Measurements from ENCODE around the gene KCNIP2.

Gene KCNIP2

DNA sequence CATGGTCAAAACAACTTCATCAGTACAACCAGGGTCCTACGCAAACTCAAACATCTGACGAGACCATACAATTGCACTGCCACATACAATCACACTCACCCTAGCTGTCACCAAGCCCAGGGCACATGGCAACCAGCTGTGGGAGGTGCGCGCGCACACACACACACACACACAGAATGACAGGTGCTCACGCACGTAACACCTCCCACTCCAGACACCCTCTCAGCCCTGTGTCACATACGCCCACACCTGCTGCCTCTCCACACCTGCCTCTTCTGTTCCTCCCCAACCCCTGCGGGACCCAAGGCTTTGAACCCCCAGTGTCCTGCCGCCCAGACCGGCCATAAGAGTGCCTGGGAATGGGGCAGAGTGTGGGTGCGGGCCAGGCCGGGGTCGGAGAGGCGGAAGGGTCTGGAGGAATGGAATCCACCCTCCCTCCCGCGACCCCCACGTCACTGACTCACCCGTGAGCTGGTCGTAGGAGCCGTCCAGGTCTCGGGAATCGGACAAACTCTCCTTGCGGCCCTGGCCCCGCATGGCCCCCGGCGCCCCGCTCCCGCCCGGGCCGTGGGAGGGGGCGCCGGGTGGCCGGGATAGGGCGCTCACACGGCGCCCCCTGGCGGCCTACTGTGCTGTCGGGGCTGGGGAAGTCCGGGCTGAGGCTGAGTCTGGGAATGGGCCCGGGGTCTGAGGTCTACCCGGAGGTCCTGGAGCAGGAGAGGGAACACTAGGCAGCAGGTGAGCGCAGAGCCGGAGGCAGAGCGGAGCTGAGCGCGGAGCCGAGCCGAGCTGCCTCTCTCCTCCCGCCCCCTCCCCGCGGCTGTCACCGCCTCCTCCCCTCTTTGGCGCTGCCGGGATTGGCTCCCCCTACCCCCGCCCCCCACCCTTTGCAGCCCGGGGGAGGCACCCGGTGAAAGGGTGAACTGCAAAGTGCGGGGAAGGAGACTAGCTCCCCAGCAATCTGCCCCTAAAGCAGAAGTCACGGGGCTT, at the start of gene KCNIP2:
KCNIP2 (minus strand) TSS at position 769 of the 990 bp plus-strand sequence; CDS start at position 537, 232 bp downstream.
- peak; percentile 29 to 36 for ATAC-seq

DNA sequence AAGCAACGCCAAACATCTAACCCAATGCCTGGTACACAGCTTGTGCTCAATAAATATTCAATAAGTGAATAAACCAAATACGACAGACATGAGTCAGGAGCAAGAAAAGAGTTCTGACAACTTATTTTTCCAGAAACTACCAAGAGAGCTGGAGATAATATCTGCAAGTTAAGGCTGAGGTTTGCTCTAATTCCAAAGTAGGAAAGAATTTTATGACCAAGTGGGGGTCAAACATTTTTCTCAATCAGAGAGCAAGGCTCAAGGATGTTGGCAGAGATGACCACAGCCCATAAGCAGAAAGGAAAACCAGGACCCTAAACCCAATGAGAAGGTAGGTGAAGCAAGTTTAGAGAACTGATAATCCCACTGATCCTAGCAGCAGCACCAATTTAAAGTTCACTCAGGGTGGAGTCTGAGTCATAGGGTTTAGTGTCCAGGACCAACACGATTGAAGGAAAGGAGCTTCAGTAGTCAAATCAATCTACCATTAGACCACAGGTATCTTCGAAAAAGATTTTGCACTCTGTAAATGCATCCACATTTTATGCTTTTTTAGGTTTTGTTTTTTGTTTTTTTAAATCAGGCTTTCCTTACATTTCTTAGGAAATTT, 49.3 kb upstream of the KCNIP2 start:
- ATAC-seq = no peak

DNA sequence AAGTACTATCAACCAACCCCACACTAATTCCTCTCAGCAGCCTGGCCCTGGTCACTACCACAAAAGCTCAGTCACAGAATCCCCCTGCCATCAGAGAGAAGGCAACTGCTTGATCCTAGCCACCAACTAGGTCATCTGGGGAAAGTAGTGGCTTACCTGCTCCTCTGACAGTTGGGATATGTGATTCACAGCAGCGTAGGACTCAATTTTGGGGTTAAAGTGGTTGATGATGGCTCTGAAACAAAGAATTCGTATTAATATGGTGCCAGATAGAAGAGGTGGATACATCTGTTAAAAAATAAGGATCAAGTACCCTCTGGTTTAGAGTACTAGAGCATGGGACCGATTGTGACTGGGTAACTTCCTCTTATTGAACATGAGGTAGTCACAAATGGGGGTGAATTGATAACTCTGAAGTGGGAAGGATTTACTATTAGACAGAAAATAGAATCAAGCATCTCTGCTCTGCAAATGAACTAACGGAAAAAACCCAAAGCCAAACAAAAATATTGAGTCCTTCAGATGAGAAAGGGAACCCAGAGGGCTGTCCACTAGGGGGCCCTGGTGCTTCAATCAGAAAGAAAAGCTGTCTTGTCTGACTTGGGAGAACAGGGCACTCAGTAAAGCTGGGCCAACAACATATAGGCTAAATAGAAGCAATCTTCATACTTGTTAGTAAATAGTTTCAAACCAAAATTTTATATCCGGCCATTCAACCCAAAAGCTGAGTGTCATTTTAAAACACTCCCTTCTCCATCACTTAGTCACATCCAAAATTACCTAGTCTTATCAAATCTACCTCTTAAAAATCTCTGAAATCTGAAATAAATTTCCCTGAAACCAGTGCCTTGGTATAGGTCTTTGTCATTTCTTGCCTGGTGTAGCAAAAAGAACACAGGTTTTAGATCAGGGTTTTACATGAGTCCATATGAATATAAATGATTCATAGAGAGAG, 45.9 kb upstream of the KCNIP2 start:
- ATAC-seq = peak; percentile 43 to 60

DNA sequence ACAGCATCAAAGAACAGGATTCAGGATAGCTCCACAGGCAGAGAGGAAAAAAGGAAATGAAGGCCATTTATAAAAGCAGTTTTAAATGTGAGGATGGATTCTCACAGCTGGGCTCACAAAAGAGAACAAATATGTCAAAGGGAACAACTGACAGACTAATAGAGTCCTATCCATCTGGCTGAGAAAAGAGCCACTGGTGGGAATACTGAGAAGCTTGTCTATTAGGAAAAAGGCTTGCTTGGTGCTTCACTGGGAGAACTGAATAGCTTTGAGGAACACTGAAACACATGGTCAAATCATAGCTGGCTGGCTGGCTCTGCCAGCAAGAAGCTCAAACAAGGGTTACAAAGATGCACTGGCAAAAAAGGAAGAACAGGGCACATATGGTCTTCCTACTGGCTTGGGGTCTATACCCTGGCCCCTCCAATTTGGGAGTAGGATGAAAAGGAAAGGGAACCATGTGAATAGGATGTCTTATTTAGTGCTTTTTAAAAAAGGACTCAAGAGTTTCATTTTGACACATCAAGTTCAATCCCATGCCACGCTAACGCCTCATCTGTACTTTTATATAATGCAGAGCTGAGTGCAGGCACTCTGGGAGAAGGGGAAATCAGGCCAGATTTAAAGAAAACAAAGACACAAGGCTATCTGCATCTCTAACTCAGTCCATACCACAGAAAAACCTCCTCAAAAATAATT, 44.8 kb upstream of the KCNIP2 start:
- ATAC-seq = no peak

GRCh38 chr10:101887775-101888174, 44.2 kb upstream of the KCNIP2 start:
- no peak for ATAC-seq

DNA sequence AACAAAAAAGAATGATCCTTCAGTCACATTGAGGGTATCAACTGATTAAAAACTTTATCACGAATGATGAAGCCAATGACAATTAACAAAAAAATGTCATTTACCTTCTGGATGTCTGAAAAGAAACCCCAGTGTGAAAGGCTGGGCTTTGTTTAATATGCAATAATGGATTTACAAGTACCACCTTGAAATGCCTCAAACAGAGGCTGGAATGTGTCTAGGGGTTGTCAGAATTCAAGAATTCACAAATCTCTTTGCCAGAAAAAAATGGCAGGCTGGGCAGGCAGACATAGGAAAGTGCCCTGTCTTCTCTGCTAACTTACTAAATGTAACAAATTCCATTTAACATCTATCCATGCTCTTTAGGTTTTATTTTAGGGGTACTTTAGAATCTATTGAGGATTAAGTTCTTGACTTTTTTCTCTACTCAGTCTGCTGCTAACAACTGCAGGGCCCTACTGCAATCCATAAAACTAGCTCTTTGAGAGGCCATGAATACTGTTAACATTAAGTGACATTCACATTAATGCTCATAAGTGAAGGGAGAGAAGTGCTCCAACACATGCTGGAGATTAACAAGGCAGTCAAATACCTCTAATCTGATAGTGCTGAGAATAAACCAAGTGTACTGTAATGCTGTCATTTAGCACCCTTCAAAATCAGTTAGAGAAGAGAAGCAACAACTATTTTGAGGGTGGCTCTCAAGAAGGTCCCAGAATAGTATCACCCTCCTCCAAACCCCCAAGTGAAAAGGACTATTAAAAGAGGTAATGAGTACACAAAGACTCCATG, 43.1 kb upstream of the KCNIP2 start:
- no peak for ATAC-seq

- no peak for ATAC-seq
Measured at GRCh38 chr10:101881036-101881774, 37.6 kb upstream of the KCNIP2 start.

- no peak for ATAC-seq
Measured at GRCh38 chr10:101880232-101880573, 36.6 kb upstream of the KCNIP2 start.

DNA sequence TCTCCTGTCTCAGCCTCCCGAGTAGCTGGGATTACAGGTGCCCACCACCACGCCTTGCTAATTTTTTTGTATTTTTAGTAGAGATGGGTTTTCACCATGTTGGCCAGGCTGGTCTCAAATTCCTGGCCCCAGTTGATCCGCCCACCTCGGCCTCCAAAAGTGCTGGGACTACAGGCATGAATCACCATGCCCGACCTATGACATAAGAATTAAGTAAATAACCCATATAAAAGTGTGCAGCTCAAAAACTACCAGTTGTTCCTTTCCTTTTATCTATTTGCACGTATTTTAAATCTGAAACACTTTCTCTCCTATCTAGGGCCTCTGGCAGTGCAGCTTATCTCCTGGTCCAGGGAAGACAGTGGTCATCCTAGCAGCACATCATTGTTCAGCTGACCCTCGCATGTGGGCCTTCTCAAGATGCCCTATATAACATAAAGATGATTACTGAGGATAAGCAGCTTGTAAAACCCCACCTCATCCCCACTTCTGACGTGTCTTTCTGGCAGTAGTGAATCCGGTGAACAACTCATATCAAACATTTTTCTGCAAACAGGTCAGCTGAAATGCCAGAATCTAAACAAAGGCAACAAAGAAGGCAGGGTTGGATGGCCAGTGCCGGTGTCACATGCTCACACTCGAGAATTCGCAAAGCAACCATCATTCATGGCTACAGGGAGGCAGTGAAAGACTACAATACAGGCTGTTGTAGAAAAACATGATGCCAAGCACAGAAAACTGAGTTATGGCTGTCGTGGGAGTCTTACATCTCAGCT, 36.0 kb upstream of the KCNIP2 start:
- ATAC-seq = no peak

- ATAC-seq = no peak
Measured at GRCh38 chr10:101878869-101879268, 35.3 kb upstream of the KCNIP2 start.

DNA sequence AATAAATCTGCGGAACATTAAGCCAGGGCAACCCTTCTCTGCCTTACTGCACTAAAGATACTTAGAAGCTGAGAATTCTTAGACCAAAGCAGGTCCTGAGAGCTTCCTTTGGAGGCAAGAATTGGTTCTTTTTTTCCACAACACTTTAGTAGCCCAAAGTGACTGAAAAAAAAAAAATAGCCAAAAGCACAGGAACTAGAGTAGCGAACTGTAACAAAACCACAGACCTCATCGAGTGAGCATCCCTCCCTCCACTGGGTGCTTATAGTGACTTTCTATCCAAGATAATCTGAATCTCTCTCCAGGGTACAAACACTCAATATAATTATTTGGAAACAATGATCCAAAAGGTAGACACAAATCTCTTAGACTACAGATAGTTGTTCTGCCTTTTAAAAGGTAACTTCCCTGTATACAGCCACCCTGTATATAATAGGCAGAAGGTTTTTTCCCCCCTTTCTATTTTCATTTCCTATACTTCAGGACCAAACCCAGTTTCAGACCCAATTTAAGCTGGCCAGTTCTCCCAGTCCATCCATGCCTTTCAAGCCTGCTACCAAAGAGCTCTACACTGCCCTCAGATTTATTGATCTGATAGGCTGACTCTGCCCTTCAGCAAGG, 31.6 kb upstream of the KCNIP2 start:
- ATAC-seq = no peak

DNA sequence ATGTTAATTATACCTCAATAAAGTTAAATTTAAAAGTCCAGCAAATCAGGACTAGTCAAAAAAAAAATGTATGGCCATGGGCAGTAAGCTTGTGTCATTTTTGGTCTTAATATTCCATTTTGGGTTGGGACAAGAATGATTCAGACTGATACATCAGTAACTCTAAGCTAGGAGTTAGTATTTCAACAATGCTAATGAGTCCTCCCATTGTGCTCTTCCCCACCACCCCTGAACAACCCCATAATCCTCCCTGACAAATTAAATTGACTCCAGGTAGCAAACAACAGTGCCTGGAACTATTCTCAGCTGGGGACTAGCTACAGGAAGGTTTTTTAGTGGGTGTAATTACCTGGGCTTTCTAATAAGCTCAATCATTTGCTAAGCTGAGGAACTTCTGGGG, 30.7 kb upstream of the KCNIP2 start:
- ATAC-seq = no peak

GRCh38 chr10:101867931-101868330, 24.3 kb upstream of the KCNIP2 start:
- ATAC-seq = no peak

DNA sequence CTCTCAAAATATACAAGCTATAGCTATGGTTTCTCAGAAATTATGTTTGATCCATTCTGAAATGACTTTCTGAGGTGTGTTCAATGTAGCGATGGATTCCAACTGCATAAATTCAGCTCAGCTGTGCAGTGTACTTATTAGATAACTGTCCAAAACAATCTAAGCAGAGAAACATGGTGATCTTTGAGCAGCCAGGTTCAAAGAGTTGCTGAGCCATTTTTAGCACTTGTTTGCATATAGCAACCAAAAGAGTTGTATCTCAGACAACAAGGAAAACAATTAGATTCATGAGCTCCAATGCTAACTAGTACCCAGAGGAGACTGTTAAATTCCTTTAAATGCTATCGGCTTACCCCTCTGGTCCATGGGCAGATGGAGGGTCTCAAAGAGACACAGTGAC, 15.9 kb upstream of the KCNIP2 start:
- ATAC-seq = no peak

- peak; percentile 78 to 93 for ATAC-seq
Measured at GRCh38 chr10:101858723-101859500, 15.3 kb upstream of the KCNIP2 start.

DNA sequence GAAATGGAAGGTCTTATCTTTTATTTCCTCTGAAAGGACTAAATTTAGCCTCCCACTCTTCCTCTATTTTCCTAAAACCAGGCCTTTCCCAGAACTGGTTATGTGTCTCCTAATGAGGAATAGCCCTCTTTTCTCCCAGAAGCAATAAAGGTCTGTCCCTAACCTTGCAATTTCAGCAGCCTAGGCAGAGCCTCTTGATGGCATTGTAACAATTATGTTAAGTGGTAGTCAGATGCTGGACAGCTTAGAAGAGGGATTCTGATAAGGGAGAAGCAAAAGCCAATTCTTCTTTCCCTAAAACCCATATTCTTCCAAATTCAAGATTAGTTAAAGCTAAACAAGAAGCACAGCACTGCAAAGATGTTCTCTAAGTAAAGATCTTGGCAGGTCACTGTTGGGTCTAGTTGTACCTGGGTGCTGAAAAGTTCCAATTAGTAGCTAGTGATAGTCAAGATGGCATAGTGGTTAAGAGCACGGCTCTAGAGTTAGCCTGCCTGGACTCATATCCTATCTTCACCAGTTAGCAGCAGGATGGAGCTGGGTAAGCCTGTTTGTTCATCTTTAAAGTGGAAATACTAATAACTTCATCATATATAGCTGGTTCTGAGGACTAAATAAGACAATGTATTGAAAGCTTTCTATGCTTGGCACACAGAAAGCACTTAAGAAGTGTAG, 14.3 kb upstream of the KCNIP2 start:
- ATAC-seq = no peak

DNA sequence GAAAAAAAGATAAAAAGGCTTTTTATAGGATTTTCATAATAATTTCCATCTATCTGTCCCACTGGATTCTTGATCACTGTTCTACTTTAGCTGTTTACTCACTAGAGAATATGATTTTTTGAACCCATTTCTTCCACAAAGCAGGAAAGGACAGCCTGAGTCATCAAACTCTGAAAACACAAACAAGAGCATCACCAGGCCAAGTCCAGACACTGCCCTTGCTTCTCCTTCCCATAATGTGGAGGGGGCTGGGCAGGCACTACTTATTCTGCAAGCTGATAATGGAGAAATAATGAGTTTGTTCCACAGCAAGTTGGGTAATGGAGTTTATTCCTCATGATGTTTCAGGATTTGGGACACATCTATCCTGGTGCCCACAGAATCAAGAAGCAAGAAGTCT, 13.0 kb upstream of the KCNIP2 start:
- ATAC-seq = no peak
